SK-N-SH treated with all-trans-retinoic acid at 6 μM for 48 hours (cell line): ENCODE data around the gene DHX9.

Source experiments
- ATAC-seq: fragments of 200-7000 bp; cut with Tn5 transposase; 3 replicates; pipeline ENCODE4 v1.9.1; 2020; ENCODE audit warnings: mild to moderate bottlenecking, moderate library complexity
- ARNTL ChIP-seq: fragments of 450-650 bp; formaldehyde crosslinking; IDR thresholded peaks from 2 replicates; pipeline ENCODE4 v1.5.0; 2020; ENCODE audit warnings: low read depth, mild to moderate bottlenecking, moderate library complexity, borderline replicate concordance
- CSDC2 ChIP-seq: fragments of 250-450 bp; sonication (Bioruptor Pico); IDR thresholded peaks from 2 replicates; pipeline ENCODE4 v1.5.0; 2020; ENCODE audit warnings: mild to moderate bottlenecking, moderate library complexity
- ESRRG ChIP-seq: fragments of 250-450 bp; sonication (Bioruptor Pico); IDR thresholded peaks from 2 replicates; pipeline ENCODE4 v1.6.1; 2021; ENCODE audit warnings: mild to moderate bottlenecking
- GLIS3 ChIP-seq: fragments of 250-450 bp; sonication (Bioruptor Pico); IDR thresholded peaks from 2 replicates; pipeline ENCODE4 v1.5.0; 2020; ENCODE audit warnings: mild to moderate bottlenecking, moderate library complexity
- ISL1 ChIP-seq: fragments of 250-450 bp; sonication (Bioruptor Pico); IDR thresholded peaks from 2 replicates; pipeline ENCODE4 v2.1.2; 2022; ENCODE audit warnings: mild to moderate bottlenecking, moderate library complexity
- OSR1 ChIP-seq: fragments of 250-450 bp; sonication (Bioruptor Pico); IDR thresholded peaks from 2 replicates; pipeline ENCODE4 v1.8.0; 2022; ENCODE audit warnings: moderate library complexity, mild to moderate bottlenecking, inconsistent platforms
- PPARA ChIP-seq: fragments of 250-450 bp; sonication (Bioruptor Pico); IDR thresholded peaks from 2 replicates; pipeline ENCODE4 v1.5.0; 2020; ENCODE audit warnings: mild to moderate bottlenecking, borderline replicate concordance
- RARB ChIP-seq: fragments of 250-450 bp; sonication (Bioruptor Pico); IDR thresholded peaks from 2 replicates; pipeline ENCODE4 v1.8.0; 2021; ENCODE audit warnings: mild to moderate bottlenecking, moderate library complexity
- SNAI2 ChIP-seq: fragments of 250-450 bp; sonication (Bioruptor Pico); IDR thresholded peaks from 2 replicates; pipeline ENCODE4 v1.5.0; 2020; ENCODE audit warnings: mild to moderate bottlenecking, moderate library complexity
- TCF4 ChIP-seq: fragments of 250-450 bp; sonication (Bioruptor Pico); IDR thresholded peaks from 2 replicates; pipeline ENCODE4 v1.8.0; 2021; ENCODE audit warnings: mild to moderate bottlenecking, moderate library complexity, borderline replicate concordance
- TOX ChIP-seq: fragments of 250-450 bp; sonication (Bioruptor Pico); IDR thresholded peaks from 2 replicates; pipeline ENCODE4 v1.8.0; 2021; ENCODE audit warnings: mild to moderate bottlenecking, moderate library complexity, borderline replicate concordance
- TSHZ2 ChIP-seq: fragments of 250-450 bp; sonication (Bioruptor Pico); IDR thresholded peaks from 2 replicates; pipeline ENCODE4 v1.5.0; 2020; ENCODE audit warnings: mild to moderate bottlenecking, moderate library complexity
- ZC3H10 ChIP-seq: fragments of 250-450 bp; sonication (Bioruptor Pico); IDR thresholded peaks from 2 replicates; pipeline ENCODE4 v1.5.1; 2021; ENCODE audit warnings: mild to moderate bottlenecking, moderate library complexity
- ZFP3 ChIP-seq: fragments of 250-450 bp; sonication (Bioruptor Pico); IDR thresholded peaks from 2 replicates; pipeline ENCODE4 v1.5.0; 2020; ENCODE audit warnings: mild to moderate bottlenecking, moderate library complexity
- ZNF565 ChIP-seq: fragments of 450-650 bp; formaldehyde crosslinking; conservative IDR thresholded peaks from 2 replicates; pipeline ENCODE4 v1.5.0; 2020; ENCODE audit warnings: low read depth, mild to moderate bottlenecking, moderate library complexity
- ZNF8 ChIP-seq: fragments of 450-650 bp; formaldehyde crosslinking; IDR thresholded peaks from 2 replicates; pipeline ENCODE4 v1.5.0; 2020; ENCODE audit warnings: mild to moderate bottlenecking, moderate library complexity
- TF ChIP-seq, protein P1 (sequence below): fragments of 250-450 bp; sonication (Bioruptor Pico); IDR thresholded peaks from 2 replicates; pipeline ENCODE4 v1.5.1; 2020; ENCODE audit warnings: low read depth, mild to moderate bottlenecking, moderate library complexity
- TF ChIP-seq, protein P2 (sequence below): fragments of 250-450 bp; sonication (Bioruptor Pico); IDR thresholded peaks from 2 replicates; pipeline ENCODE4 v1.5.1; 2021; ENCODE audit warnings: mild to moderate bottlenecking, moderate library complexity
- TF ChIP-seq, protein P3 (sequence below): fragments of 250-450 bp; sonication (Bioruptor Pico); IDR thresholded peaks from 2 replicates; pipeline ENCODE4 v1.8.0; 2020; ENCODE audit warnings: mild to moderate bottlenecking, moderate library complexity, borderline replicate concordance
- TF ChIP-seq, protein P4 (sequence below): fragments of 250-450 bp; sonication (Bioruptor Pico); IDR thresholded peaks from 2 replicates; pipeline ENCODE4 v1.8.0; 2021; ENCODE audit warnings: low read depth, mild to moderate bottlenecking, moderate library complexity, borderline replicate concordance

DHX9 gene

DNA sequence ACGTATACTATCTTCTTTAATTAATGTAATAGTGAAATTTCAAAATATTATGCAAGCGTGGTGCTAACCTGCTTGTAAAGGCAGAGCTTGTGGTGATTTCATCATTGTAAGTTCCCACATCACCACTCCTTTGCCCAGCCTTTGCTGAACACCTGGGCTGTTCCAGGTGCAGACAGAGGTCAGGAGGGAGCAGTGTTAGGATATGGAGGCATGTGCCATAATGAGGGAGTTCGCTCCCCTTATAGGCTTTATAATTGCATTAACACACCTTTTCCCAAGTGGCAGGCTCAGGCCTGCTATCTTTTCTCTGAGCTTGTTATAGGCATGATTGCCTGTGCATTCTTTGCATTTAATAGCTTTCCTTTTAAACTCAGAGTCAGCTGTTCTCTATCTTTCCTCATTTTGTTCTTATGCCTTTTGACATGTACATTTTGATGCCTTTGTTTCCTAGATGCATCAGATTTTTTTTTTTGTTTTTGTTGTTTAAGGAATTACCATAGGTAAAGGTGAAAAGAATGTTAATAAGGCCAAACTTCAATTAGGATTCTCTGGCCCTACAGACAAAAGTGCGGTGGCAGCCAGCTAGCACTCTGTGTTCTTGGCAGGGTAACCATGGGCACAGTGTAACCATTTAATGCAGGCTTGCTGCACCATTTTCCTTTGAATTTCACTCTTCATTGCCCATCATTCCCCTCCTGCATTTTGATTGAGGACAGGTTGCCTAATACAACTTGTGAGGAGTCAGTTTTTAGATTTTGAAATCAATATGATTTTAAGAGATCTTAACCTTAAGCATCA lies 36.9 kb upstream of the DHX9 start (continued):
- TF ChIP-seq, protein P1, sequence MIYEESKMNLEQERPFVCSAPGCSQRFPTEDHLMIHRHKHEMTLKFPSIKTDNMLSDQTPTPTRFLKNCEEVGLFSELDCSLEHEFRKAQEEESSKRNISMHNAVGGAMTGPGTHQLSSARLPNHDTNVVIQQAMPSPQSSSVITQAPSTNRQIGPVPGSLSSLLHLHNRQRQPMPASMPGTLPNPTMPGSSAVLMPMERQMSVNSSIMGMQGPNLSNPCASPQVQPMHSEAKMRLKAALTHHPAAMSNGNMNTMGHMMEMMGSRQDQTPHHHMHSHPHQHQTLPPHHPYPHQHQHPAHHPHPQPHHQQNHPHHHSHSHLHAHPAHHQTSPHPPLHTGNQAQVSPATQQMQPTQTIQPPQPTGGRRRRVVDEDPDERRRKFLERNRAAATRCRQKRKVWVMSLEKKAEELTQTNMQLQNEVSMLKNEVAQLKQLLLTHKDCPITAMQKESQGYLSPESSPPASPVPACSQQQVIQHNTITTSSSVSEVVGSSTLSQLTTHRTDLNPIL = no peak
- TF ChIP-seq ZNF8 = no peak
- no peak for TF ChIP-seq ZFP3 (CRISPR knock-in tag)
- TF ChIP-seq SNAI2 = no peak

DNA sequence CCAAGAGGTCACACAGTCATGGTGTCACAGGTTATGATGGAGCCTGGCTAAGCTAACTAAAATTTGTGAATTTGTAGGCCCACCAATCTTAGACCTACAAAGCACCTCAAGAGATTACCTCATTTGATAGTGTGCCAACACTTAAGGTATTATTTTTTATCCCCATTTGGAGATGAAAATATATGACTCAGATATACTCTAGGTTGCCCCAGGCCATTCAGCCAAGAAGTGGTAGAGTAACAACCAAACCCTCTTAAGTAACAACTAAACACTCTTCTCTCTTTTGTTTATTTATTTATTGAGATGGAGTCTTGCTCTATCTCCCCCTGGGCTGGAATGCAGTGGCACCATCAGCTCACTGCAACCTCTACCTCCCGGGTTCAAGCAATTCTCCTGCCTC lies 35.3 kb upstream of the DHX9 start:
- TF ChIP-seq PPARA (CRISPR knock-in tag) = no peak
- TF ChIP-seq ZNF565 (CRISPR knock-in tag) = no peak
- TF ChIP-seq CSDC2 (CRISPR knock-in tag) = no peak
- TF ChIP-seq, protein P2, sequence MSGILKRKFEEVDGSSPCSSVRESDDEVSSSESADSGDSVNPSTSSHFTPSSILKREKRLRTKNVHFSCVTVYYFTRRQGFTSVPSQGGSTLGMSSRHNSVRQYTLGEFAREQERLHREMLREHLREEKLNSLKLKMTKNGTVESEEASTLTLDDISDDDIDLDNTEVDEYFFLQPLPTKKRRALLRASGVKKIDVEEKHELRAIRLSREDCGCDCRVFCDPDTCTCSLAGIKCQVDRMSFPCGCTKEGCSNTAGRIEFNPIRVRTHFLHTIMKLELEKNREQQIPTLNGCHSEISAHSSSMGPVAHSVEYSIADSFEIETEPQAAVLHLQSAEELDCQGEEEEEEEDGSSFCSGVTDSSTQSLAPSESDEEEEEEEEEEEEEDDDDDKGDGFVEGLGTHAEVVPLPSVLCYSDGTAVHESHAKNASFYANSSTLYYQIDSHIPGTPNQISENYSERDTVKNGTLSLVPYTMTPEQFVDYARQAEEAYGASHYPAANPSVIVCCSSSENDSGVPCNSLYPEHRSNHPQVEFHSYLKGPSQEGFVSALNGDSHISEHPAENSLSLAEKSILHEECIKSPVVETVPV (CRISPR knock-in tag) = no peak
- TF ChIP-seq TSHZ2 (CRISPR knock-in tag) = no peak
- TF ChIP-seq, protein P1 = no peak
- TF ChIP-seq ESRRG (CRISPR knock-in tag) = no peak
- TF ChIP-seq TOX (CRISPR knock-in tag) = no peak
- TF ChIP-seq, protein P3, sequence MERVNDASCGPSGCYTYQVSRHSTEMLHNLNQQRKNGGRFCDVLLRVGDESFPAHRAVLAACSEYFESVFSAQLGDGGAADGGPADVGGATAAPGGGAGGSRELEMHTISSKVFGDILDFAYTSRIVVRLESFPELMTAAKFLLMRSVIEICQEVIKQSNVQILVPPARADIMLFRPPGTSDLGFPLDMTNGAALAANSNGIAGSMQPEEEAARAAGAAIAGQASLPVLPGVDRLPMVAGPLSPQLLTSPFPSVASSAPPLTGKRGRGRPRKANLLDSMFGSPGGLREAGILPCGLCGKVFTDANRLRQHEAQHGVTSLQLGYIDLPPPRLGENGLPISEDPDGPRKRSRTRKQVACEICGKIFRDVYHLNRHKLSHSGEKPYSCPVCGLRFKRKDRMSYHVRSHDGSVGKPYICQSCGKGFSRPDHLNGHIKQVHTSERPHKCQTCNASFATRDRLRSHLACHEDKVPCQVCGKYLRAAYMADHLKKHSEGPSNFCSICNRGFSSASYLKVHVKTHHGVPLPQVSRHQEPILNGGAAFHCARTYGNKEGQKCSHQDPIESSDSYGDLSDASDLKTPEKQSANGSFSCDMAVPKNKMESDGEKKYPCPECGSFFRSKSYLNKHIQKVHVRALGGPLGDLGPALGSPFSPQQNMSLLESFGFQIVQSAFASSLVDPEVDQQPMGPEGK (CRISPR knock-in tag) = no peak
- TF ChIP-seq ZC3H10 (CRISPR knock-in tag) = no peak
- no peak for TF ChIP-seq GLIS3 (CRISPR knock-in tag)
- TF ChIP-seq TCF4 (CRISPR knock-in tag) = no peak
- TF ChIP-seq, protein P4, sequence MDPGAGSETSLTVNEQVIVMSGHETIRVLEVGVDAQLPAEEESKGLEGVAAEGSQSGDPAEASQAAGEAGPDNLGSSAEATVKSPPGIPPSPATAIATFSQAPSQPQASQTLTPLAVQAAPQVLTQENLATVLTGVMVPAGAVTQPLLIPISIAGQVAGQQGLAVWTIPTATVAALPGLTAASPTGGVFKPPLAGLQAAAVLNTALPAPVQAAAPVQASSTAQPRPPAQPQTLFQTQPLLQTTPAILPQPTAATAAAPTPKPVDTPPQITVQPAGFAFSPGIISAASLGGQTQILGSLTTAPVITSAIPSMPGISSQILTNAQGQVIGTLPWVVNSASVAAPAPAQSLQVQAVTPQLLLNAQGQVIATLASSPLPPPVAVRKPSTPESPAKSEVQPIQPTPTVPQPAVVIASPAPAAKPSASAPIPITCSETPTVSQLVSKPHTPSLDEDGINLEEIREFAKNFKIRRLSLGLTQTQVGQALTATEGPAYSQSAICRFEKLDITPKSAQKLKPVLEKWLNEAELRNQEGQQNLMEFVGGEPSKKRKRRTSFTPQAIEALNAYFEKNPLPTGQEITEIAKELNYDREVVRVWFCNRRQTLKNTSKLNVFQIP (CRISPR knock-in tag) = no peak
- no peak for TF ChIP-seq ZNF8
- TF ChIP-seq SNAI2 = no peak
- no peak for TF ChIP-seq ZFP3 (CRISPR knock-in tag)
- TF ChIP-seq RARB (CRISPR knock-in tag) = no peak
- TF ChIP-seq ARNTL (CRISPR knock-in tag) = no peak
- TF ChIP-seq OSR1 (CRISPR knock-in tag) = no peak
- no peak for TF ChIP-seq ISL1 (CRISPR knock-in tag)
- ATAC-seq = no peak
